Fibroblast of lung (primary cell): ENCODE measurements around the gene JPH3. TPM values are rescaled to one million over a fixed set of nuclear protein-coding genes. Genes with fewer than 3 reads are reported as not detected.
A peak's percentile ranks its signal among the peaks of the same experiment; 100 is the strongest.

ENCODE experiments used
- DNase-seq, 2 donors: peaks; one replicate each; pipeline versions ENCODE4 v3.0.0 to v3.0.0-alpha.2; 2010; ENCODE audit warnings: low read depth in 2 of 2
- H2AFZ ChIP-seq: 2 replicates; pipeline ENCODE4 v1.5.1; 2012; ENCODE audit warnings: low read length, control low read depth, inconsistent platforms
- H3K27ac ChIP-seq: 2 replicates; pipeline ENCODE4 v1.5.1; 2011; ENCODE audit warnings: low read length, control low read depth; ENCODE audit not compliant: insufficient read depth
- H3K27me3 ChIP-seq: 2 replicates; pipeline ENCODE4 v1.5.1; 2011; ENCODE audit warnings: mild to moderate bottlenecking, low read length; ENCODE audit not compliant: control insufficient read depth, insufficient read depth
- H3K36me3 ChIP-seq: 2 replicates; pipeline ENCODE4 v1.5.1; 2011; ENCODE audit warnings: low read length; ENCODE audit not compliant: control insufficient read depth, insufficient read depth
- H3K4me1 ChIP-seq: 2 replicates; pipeline ENCODE4 v1.5.1; 2011; ENCODE audit warnings: low read length; ENCODE audit not compliant: control insufficient read depth, insufficient read depth; ENCODE audit errors: extremely low read depth
- H3K4me2 ChIP-seq: 2 replicates; pipeline ENCODE4 v1.5.1; 2011; ENCODE audit warnings: low read length, control low read depth; ENCODE audit not compliant: insufficient read depth; ENCODE audit errors: extremely low read depth
- H3K4me3 ChIP-seq, 4 experiments: fragments of 200-600 bp in 1 of 4; sonication (generic) in 1 of 4; replicated peaks in 1 of 4; 2 replicates each; pipeline ENCODE4 v1.5.1; 2011 to 2016; ENCODE audit warnings: low read length in 4 of 4, low read depth in 3 of 4, mild to moderate bottlenecking in 3 of 4, control low read depth in 2 of 4, inconsistent platforms in 1 of 4, mixed read lengths in 1 of 4; ENCODE audit not compliant: insufficient read depth in 1 of 4; ENCODE audit errors: control extremely low read depth in 1 of 4
- H3K79me2 ChIP-seq: 2 replicates; pipeline ENCODE4 v1.5.1; 2012; ENCODE audit warnings: mild to moderate bottlenecking, low read length, inconsistent platforms; ENCODE audit not compliant: control insufficient read depth, insufficient read depth
- H3K9ac ChIP-seq: 2 replicates; pipeline ENCODE4 v1.5.1; 2011; ENCODE audit warnings: mild to moderate bottlenecking, low read length, control low read depth; ENCODE audit not compliant: insufficient read depth
- H3K9me3 ChIP-seq: 2 replicates; pipeline ENCODE4 v1.5.1; 2012; ENCODE audit warnings: low read depth, low read length; ENCODE audit not compliant: control insufficient read depth, insufficient read depth
- H4K20me1 ChIP-seq: 2 replicates; pipeline ENCODE4 v1.5.1; 2011; ENCODE audit warnings: low read length; ENCODE audit not compliant: control insufficient read depth, insufficient read depth; ENCODE audit errors: extremely low read depth
- EZH2 ChIP-seq: IDR thresholded peaks from 2 replicates; pipeline ENCODE4 v1.5.1; 2012; ENCODE audit warnings: low read length, control low read depth, mild to moderate bottlenecking; ENCODE audit errors: missing control alignments
- polyA plus RNA-seq, 2 donors: library from polyadenylated mRNA; depleted of rRNA in 1 of 2; stranded (reverse) in 1 of 2; unstranded in 1 of 2; fragments of >200 nt; gene quantifications; 2 replicates each; pipeline ENCODE4 v1.2.1, GENCODE V29; 2011 to 2012; ENCODE audit warnings: missing spikeins in 1 of 2
- total RNA-seq: library from RNA; depleted of rRNA; stranded (reverse); fragments of >200 nt; gene quantifications from 2 replicates; pipeline ENCODE4 v1.2.1, GENCODE V29; 2014
- TF ChIP-seq, protein P1 (sequence below), 2 donors: IDR thresholded peaks in 1 of 2; conservative IDR thresholded peaks in 1 of 2; 1 replicate in 1 of 2; 2 replicates in 1 of 2; pipeline ENCODE4 v1.5.1; 2011 to 2012; ENCODE audit warnings: low read length in 2 of 2, control low read depth in 1 of 2, inconsistent platforms in 1 of 2, low read depth in 1 of 2, mild to moderate bottlenecking in 1 of 2

JPH3 gene
- total and polyA plus RNA-seq, 2 donors (not counting 1 experiment from before 2014, with no cell fraction given): 0.01 TPM; not detected in 1

DNA sequence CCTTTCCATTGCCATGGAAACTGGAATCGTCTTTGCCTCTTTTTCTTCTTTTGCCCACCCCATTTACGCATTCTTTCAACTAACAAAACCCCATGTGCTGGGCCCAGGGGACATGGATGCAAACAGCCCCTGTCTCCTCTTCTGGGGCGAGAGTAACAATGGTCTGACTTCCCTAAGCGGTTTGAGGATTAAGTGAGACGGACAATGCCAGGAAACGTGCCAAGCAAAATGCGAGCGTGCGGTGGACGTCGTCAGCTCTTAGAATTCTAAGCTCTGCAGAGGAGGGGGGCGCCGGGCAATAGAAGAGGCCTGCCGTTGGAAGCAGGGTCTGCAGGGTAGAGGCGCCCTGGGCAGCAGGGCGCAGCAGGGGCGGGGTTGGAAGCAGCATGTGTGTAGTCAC is 42.4 kb upstream of the JPH3 start:
- Histone ChIP-seq H3K79me2 (no peaks in the 10 kb centered on the region), H2AFZ (no peak overlapping the region)

DNA sequence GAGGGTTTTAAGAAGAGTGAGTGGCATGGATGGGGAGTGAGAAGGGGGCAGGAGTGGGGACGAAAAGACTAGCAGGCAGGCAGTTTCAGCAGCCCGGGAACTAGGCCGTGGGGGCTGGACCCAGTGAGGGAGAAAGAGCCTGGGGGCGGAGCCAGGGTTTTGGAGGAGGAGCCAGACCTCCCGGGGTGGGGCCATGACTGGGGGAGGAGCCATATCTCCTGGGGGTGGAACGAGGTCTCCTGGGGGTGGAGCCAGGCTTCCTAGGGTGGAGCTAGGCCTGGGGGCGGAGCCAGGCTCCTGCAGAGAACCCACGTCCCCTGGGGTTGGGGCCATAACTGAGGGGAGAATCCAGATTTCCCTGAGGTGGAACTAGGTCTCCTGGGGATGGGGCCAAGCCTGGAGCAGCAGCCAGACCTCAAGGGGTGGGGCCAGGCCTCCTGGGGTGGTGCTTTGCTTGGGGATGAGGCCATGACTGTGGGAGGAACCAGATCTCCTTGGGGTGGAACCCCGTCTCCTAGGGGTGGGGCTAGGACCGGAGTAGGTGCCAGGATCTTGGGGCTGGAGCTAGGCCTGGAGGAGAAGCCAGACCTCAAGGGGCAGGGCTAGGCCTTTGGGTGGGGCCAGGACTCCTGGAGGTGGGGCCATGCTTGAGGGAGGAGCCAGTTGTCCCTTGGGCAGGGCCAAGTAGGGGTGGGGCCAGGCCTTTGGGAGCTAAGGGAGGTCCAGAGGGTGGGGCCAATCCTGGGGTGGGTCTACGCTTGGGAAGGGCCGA is 41.7 kb upstream of the JPH3 start:
- no peaks in the 10 kb centered on the region for H3K79me2 ChIP-seq
- peaks cover 5% of the 10 kb centered on the region for H3K4me1 ChIP-seq
- no peak overlapping the region for H3K4me2 ChIP-seq
- peaks cover 2% of the 10 kb centered on the region for H3K27me3 ChIP-seq
- no peak overlapping the region for H3K27ac ChIP-seq
- no peak overlapping the region for H3K4me3 ChIP-seq
- H3K9me3 ChIP-seq: no peaks in the 10 kb centered on the region
- H3K9ac ChIP-seq: no peak overlapping the region
- TF ChIP-seq, protein P1, sequence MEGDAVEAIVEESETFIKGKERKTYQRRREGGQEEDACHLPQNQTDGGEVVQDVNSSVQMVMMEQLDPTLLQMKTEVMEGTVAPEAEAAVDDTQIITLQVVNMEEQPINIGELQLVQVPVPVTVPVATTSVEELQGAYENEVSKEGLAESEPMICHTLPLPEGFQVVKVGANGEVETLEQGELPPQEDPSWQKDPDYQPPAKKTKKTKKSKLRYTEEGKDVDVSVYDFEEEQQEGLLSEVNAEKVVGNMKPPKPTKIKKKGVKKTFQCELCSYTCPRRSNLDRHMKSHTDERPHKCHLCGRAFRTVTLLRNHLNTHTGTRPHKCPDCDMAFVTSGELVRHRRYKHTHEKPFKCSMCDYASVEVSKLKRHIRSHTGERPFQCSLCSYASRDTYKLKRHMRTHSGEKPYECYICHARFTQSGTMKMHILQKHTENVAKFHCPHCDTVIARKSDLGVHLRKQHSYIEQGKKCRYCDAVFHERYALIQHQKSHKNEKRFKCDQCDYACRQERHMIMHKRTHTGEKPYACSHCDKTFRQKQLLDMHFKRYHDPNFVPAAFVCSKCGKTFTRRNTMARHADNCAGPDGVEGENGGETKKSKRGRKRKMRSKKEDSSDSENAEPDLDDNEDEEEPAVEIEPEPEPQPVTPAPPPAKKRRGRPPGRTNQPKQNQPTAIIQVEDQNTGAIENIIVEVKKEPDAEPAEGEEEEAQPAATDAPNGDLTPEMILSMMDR (conservative IDR thresholded peaks at IDR 0.05 in 1 of 2, IDR thresholded peaks at IDR 0.05 in 1 of 2; ENCODE audit: low read depth in 1 of 2, low read length in 2 of 2): no peak
- H3K36me3 ChIP-seq: no peaks in the 10 kb centered on the region
- peak in 1 of 2 donors; percentile 23 for DNase-seq
- H2AFZ ChIP-seq: no peak overlapping the region
- H4K20me1 ChIP-seq: no peaks in the 10 kb centered on the region

More for the DNA sequence above, 42.4 kb upstream of the JPH3 start:
- Histone ChIP-seq H3K27ac (no peak overlapping the region), H3K9me3 (no peaks in the 10 kb centered on the region), H3K4me3 (no peak overlapping the region), H4K20me1 (no peaks in the 10 kb centered on the region), H3K27me3 (peaks cover 2% of the 10 kb centered on the region), H3K4me1 (peaks cover 5% of the 10 kb centered on the region), H3K4me2 (no peak overlapping the region), H3K9ac (no peak overlapping the region), H3K36me3 (no peaks in the 10 kb centered on the region)
- peak; percentile 18 to 55 for DNase-seq
- no peak for TF ChIP-seq EZH2
- TF ChIP-seq, protein P1 (conservative IDR thresholded peaks at IDR 0.05 in 1 of 2, IDR thresholded peaks at IDR 0.05 in 1 of 2; ENCODE audit: low read depth in 1 of 2, low read length in 2 of 2): no peak

DNA sequence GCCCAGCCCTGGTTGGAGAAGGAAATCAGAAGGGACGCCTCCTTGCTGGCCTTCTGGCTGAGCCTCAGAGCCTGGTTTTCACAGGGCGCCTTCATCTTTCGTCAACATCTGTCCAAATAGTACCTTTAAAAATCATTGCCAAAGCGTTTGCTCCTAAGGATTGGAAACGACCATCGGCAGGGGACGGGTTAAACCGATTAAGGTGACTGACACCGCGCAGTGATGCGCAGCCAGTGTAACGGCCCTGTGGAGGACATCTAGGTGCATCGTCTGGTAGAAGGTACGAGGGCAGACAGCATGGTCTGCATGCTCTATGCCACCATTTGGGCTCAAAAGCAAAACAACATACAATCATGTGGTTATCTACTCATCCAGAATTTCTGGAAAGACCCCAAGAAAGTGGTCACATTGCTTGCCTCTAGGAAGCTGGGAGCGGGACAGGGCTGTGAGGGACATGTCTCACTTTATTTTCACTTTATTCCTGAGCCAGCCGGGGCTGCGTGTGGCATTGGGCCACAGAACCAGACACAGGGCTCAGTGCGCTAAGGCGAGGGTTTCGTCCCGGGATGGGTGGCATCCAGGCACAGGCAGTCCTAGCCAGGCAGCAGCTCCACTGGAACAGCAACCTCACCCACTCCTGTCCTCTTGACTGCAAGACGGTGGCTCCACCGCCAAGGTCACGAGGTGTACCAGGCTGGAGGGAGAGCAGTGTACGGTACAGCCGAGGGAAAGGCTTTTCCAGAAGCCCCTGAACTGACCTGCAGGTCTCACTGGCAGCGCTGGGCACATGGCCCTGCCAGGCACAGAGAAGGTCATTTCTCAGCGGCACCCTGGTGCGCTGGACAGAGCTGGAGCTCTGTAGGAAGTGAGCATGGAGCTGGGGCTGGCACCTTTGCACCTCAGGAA is 40.9 kb upstream of the JPH3 start:
- Histone ChIP-seq H3K36me3 (no peaks in the 10 kb centered on the region), H3K27ac (no peak overlapping the region), H3K27me3 (peaks cover 2% of the 10 kb centered on the region), H3K4me3 (no peak overlapping the region), H3K4me2 (no peak overlapping the region), H3K79me2 (no peaks in the 10 kb centered on the region), H3K9ac (no peak overlapping the region), H3K9me3 (no peaks in the 10 kb centered on the region), H4K20me1 (no peaks in the 10 kb centered on the region), H3K4me1 (peaks cover 5% of the 10 kb centered on the region), H2AFZ (no peak overlapping the region)
- no peak for DNase-seq
- TF ChIP-seq EZH2: no peak
- TF ChIP-seq, protein P1 (conservative IDR thresholded peaks at IDR 0.05 in 1 of 2, IDR thresholded peaks at IDR 0.05 in 1 of 2; ENCODE audit: low read depth in 1 of 2, low read length in 2 of 2): no peak
